Measurements from ENCODE around the gene SHH.

SHH gene

DNA sequence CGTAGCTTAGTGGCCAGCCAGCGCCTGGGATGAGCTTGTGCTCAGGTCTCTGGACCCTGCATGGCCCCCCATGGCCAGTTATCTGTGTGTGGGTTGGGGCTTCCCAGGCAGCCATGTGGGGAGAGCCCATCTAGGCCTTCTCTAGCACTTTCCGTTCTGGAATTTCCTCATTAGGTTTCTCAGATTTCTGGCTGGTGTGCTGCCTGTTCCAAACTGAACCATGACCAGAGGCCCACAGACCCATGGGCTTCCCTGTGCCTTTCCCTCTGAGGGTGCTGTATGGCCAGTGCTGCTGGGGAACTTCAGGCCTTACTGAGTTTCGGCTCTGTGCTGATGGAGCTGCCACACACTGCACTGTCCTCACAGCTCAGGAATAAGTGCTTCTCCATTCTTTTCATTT is 50.2 kb downstream of the SHH start:
- DNase-seq = no peak

DNA sequence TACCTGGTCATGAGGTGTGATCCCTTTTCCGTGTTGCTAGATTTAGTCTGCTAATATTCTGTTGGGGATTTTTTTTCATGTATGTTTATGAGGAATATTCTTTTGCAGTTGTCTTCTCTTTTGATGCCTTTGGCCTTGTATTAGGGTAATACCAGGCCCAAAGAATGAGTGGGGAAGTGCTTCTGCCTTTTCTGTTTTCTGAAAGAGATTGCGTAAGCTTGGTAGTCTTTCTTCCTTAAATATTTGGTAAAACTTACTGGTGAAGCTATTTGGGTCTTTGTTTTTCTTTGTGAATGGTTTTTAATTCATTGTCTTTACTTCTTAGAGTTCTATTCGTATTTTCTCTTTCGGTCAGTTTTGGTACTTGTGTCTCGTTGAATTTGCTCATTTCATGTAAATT is 51.1 kb downstream of the SHH start:
- no peak for DNase-seq

DNA sequence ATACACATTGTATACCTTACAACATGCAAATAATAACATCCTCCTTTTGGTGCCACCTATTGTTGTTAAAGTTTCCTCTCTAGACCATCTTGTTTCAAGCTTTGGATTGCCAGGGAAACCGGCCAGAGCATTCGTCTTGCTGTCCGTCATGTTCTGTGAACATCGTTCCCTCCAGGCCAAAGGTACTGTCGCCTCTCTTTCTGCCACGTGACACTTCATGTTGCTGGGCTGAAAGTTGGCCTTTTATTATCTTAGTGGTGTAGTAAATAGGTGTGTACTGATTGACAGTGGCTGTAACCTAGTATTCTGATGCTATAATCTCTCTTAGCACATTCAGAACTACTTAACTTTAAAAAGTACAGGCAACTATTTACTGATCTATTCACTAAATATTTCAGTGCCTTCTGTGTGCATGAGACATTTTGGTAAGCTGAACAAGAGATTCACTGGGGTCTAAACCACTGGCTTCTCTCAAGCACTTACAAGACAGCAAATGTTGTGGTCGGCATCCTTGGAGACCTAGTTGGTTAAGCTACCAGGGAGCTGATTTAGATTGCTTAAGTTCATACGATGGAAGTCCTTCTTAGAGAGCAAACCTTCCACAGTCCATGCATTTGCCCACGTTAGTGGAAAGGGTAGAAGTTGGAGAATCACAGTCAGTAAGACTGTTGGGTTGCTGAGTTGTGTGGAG is 52.4 kb downstream of the SHH start:
- no peak for DNase-seq

DNA sequence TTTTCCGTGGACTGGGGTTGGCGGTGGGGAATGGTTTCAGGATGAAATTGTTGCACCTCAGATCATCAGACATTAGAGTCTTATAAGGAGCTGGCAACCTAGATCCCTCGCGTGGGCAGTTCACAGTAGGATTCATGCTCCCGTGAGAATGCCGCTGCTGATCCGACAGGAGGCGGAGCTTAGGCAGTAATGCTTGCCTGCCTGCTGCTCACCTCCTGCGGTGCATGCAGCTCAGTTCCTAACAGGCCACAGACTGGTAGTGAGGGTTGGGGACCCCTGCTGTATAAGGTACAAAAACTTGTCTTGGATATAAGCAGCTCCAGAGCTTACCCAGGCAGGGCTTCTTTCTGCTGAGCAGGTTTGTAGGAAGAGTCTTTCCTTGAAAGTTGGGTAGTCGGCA is 53.9 kb downstream of the SHH start:
- no peak for DNase-seq

DNA sequence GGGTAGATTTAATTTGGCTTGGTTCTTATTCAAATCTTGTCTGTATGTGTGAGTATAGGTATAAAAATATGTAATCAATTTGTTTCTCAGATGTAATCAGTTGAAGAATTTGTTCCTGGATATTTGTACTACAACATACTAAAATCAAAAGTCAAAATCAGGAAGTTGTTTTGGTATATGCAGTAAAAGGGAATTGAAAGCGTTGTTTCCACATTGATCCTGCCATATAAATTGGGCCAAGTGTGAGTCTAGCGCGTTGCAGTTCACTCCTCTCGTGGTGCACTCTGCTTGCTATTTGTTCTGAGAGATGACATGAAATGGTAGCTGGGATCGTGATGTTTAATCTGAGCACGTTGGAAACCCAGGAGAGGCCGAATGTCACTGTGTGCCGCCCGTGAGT is 55.9 kb downstream of the SHH start:
- DNase-seq = no peak

DNA sequence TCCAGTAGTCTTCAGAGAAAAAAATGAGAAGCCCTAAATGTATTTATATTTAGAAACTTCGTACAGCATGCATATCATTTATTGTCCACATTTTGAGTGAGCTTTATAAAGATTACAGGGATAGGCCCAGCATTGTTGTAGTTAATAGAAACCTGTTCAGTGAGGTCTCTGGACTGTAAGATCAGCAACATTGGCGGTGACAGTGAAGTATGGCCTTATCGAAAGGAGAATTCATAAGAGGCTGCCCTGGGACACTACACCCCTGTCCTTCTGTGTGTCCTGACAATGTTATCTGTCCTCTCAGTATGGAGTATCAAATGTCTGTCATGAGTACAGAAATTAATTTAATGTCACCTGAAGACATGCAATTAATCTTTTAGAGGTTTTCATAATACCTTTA is 57.2 kb downstream of the SHH start:
- no peak for DNase-seq

DNA sequence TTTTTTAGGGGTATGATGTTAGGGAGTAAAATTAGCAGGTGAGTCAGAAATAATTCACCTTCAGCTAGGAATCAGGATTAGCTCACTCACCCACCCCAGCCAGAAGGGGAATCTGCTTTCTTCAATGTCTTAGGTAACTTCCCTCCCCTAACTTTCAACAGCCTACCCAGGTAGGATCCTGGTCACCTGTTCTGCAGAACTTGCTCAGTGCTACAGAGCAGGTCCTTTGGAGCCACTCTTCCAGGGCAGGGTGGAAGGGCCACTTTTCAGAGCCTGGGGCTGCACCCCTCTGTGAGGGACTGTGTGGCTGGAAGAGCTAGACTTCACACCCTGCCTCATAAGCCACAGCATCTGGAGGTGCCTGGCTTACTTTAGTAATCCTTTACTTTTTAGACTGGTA is 58.1 kb downstream of the SHH start:
- no peak for DNase-seq

DNA sequence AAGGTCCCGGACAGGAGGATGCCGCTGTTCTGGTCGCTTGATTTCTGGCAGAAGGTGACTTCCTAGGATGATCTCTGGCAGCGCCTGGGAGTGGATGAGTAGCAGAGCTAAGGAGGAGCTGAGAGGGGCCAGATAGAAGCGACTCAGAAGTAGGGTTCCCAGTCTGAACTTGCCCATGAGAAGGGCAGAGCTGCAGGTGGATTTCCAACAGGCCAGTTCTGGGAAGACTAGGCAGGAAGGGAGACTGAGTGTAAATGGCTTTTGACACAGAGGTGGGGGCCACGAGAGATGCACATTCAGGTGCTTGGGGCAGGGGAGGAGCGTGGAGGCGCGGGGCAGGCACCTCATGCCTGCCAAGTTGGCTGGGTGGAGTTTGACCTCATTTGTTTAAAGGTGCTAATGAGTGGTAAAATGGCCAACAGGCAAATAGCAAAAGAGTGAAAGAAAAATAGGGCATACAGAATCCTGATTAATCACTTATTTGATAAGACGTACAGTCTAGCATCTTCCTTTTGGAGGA is 58.8 kb downstream of the SHH start:
- DNase-seq = no peak

DNA sequence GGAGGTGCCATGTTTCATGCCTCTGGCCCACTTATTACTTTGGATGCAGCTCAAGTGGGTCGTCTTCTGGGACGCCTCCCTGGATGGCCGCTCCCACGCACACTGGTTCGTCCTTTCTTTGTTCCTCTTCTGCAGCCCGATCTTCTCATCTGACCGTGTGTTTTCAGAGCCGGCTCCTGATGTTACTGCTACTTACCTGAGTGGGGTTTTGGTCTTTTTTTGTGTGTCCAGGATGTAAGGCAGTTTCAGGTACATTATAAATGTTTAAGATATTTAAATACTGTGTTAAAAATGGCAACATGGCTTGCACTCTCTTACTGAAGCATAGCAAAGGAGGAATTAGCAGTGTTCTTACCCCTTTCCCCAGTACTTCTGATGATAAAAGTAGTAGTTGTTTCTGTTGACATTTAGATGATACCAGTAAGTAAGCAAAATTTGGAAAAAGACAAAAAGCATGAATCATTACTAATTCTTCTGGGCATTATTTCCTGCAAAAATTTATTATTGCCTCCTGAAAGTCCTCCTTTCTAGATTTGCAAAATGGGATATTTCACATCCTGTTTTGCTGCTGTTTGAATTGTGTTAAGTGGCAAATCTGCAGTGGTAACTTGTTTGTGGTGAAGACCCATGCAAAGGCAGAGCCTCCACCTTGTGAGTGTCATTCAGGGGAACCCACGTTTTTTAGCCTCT is 59.4 kb downstream of the SHH start:
- no peak for DNase-seq

DNA sequence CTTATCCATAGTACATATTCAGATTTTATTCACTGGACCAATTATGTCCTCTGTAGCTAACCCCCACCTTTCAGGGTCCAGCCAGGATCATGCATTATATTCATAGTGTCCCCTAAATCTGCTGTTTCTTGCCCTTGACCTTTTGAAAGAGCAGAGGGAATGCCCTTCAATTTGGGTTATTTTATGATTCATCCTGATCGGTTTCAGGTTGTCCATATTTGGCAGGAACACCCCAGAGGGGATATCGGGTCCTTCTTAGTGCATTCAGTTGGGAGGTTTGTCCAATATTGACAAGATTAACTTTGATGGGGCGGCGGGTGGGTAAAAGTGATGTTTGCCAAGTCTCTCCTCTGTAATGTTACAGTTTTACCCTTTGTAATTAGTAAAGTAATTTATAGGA is 60.9 kb downstream of the SHH start:
- no peak for DNase-seq

DNA sequence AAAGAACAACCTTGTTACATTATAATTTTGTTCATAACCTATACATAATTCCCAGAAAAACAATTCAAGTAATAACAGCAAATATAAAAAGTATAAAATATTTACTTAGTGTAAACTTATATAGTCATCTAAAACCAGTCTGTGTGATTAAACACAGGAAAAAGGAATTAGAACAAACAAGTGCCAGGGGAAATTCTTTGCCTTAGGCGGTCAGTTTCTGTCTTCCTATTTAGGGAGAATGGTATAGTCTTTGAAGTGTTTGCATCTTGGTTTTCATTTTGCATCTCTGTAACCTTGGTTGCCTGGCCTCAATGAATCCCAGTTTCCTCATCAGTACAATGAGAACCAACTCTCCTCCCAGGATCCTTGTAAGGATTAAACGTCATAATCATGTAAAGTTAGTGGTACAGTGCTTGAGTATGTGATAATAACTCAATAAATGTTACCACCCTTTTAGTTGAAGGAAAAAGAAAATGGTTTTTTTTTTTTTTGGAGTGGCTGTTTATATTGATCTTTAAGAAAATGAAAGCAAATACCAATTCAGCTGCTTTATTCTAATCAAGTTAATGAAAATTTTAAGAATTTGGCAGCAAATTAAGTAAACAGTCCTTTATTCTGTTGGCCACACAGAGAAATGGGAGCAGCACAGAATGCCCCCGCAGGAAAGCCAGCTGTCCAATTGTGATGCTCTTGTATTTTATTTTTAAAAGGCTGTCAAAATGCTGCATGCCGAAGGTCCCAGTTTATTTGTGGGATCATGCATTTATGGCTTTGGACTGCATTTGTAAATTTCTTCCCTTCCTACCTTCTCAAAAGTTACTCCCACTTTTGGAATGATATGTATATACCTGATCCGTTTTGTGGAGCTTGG is 61.8 kb downstream of the SHH start:
- no peak for DNase-seq
